Hematopoietic multipotent progenitor cell treated with erythropoietin and hydrocortisone succinate and interleukin-3 and kit ligand, for 15 days (in vitro differentiated cells): Measurements from ENCODE around the gene LRRC56.

Experiments
- DNase-seq: peaks from one replicate; pipeline ENCODE4 v3.0.0-alpha.2; 2015; ENCODE audit warnings: low spot score

The LRRC56 gene

DNA sequence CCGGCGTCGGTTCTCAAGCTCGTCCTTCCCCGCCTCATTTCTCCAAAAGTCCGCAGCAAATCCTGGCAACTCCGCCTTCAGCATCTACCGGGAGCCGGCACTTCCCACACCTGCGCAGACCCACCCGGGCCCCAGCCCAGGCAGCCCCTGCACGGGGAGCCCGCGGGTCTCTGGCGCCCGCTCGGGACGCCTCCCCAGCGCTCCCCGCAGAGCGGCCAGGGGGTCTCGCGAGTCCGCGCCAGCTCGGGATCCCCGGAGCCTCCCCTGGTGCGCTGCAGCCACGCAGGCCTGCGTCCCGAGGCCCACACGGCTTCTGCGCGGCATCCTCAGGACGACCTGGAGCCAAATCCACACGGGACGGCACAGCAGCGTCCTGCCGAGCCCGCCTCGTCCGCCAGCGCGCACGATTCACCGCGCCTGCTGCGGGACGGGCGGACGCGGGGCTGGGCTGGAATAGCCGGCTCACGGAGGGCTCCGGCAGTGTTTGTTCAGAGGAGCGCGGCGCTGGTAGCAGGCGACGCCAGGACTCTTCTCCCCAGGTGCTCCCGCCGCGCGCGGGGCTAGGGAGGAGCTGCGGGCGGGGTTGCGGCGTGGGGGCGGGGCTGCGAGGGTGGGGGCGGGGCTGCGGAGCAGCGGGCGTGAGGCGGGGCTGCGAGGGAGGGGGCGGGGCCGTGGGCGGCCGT is 38.1 kb downstream of the LRRC56 start:
- DNase-seq = no peak

DNA sequence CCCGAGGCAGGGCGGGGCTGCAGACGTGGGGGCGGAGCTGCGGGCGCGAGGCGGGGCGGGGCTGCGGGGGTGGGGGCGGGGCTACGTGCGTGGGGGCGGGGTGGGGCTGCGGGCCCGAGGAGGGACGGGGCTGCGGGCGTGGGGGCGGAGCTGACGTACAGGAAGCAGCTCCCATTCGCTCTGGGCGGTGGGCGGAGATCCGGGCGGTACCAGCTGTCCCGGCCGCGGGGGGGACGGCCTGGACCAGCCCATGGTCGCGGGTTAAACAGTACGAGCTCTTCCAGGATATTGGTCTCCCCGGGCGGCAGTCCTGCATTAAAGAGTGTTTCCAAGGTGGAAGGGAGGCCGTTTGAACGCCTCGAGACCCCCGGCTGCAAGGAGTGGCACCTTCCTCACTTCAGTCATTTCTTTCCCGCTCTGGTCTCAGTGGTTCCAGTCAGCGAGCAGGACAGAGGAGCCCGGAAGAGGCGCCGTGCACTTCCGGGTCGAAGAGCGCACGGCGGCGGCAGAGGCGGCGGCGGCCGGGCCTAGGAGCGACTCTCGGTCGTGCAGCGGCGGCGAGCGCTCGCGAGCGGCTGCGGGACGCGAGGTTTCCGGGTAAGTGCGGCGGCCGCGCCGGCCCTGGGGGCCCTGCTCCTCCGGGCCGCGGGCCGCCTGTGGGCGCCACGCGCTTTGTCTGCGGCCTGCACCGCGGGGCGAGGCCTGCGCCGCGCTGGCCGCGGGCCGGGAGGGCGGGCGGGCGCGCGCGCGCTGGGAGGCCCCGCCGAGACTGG is 38.9 kb downstream of the LRRC56 start, which contains the start of gene PHRF1:
Gene PHRF1, plus strand, starts transcription at position 475 of the 773 bp plus-strand sequence. CDS start 5,043 bp downstream, outside the sequence.
- DNase-seq = peak; percentile 95

DNA sequence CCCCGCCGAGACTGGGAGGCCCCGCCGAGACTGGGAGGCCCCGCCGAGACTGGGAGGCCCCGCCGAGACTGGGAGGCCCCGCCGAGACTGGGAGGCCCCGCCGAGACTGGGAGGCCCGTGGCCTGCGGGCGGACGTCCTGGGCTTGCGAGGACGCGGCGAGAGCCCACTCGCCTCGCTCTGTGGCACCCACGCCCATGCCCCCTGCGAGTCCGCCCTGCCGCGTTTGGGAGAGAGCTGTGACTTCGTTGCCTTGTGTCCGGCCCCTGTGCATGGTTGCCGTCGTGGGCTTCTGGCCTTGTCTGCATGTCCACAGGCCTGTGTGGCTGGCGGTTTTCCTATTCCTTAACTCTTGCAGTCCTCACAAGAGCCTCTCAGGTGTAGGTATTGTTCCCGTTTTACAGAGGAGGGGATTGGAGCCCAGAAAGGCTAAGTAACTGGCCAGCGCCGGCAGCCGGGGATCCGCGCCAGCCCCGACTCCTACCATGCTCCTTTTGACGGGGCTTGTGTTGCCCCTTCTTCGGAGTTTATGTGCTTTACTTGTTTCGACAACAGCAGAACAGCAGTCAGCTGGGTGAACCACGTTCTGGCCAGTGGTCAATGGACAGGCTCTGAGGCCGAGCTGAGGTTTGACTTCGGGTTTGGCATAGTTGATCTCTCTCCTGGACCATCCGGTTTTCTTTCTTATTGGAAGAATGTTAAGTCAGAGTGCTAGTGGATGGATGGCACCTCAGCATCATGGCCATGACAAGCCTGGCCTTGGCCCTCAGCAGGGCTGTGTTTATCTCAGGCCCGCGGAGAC is 39.7 kb downstream of the LRRC56 start:
- no peak for DNase-seq

GRCh38 chr11:577611-577894 is 40.2 kb downstream of the LRRC56 start:
- no peak for DNase-seq

GRCh38 chr11:578276-579035 is 41.1 kb downstream of the LRRC56 start:
- no peak for DNase-seq

- no peak for DNase-seq
Measured at GRCh38 chr11:579830-580601, 42.7 kb downstream of the LRRC56 start.

GRCh38 chr11:581342-581741 is 44.0 kb downstream of the LRRC56 start:
- no peak for DNase-seq

GRCh38 chr11:581752-582151 is 44.4 kb downstream of the LRRC56 start:
- DNase-seq = no peak

GRCh38 chr11:584287-584686 is 47.0 kb downstream of the LRRC56 start:
- no peak for DNase-seq

GRCh38 chr11:586376-587316 is 49.3 kb downstream of the LRRC56 start:
- no peak for DNase-seq

DNA sequence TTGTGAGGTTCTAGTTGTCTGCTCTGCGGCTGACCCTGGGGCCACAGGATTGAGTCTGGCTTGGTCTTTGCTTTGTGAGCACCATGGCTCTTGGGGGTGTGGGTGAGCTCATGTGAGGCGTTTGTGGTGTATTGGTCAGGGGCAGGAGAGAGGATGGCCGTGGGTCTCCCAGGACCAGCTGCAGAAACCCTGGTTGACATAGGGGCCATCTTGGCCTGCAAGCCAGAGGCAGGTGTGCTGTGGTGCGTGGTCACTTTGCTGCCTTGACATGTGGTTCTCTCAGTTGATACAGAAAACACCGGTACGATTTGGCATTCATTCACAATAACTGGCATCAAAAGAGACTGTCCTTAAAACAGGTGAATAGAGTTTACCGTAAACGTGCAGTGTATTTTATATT is 50.2 kb downstream of the LRRC56 start:
- DNase-seq = no peak

GRCh38 chr11:587978-588380 is 50.7 kb downstream of the LRRC56 start:
- no peak for DNase-seq

DNA sequence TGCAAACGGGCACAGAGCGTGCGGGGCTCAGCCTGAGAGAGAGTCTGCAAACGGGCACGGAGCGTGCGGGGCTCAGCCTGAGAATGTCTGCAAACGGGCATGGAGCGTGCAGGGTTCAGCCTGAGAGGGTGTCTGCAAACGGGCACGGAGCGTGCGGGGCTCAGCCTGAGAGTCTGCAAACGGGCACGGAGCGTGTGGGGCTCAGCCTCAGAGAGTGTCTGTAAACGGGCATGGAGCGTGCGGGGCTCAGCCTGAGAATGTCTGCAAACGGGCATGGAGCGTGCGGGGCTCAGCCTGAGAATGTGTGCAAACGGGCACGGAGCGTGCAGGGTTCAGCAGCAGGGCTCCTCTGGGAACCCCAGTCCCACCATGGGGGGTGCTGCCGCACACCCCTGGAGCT is 52.5 kb downstream of the LRRC56 start:
- no peak for DNase-seq

- no peak for DNase-seq
Measured at GRCh38 chr11:590997-591396, 53.7 kb downstream of the LRRC56 start.

DNA sequence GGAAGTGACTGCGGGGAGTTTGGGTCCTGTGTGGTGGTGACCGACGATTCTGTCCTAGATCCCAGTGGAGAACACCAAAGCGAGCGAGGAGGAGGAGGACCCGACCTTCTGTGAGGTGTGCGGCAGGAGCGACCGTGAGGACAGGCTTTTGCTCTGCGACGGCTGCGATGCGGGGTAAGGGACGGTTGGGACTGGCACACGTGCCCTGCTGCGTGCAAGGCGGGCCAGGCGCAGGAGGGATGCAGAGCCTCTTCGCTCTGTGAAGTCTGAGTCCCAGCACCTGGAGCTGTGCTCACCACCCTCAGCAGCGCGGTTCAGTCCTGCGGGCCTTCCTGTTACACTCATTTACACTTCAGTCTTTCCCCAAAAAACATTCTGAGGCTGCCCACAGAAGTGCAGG is 55.2 kb downstream of the LRRC56 start:
- no peak for DNase-seq

DNA sequence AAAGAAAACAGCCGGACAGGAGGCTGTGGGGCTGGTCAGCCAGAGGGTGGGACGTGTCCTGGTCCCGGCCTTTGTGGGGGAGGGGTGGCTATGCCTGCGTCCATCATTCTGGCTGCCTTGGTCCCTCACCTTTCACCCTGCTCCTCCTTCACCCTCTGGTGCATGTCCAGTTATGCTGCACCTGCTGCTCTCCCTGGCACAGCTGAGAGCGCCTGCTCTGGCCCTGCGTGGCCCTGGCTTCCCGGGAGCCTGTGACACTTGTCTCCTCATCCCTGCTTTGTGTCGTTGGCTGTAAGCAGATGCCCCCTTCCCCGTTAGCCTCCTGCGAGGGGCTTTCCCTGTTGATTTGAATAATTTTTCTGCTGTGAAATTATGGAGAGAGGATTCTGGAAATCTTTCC is 55.6 kb downstream of the LRRC56 start:
- DNase-seq = no peak

- no peak for DNase-seq
Measured at GRCh38 chr11:593347-593746, 56.0 kb downstream of the LRRC56 start.

GRCh38 chr11:595400-595799 is 58.1 kb downstream of the LRRC56 start:
- DNase-seq = no peak

- DNase-seq = no peak
Measured at GRCh38 chr11:596374-596773, 59.0 kb downstream of the LRRC56 start.

- DNase-seq = no peak
Measured at GRCh38 chr11:597166-597725, 59.9 kb downstream of the LRRC56 start.
